ENCODE data around the gene LAMP1. TPM values are rescaled to one million over a fixed set of nuclear protein-coding genes. Genes with fewer than 3 reads are reported as not detected.
"Not testable (repeated sequence)": the region's sequence is repeated elsewhere in the genome, so short reads cannot be mapped to it uniquely, and the experiment has no call there.

LAMP1 gene
- total RNA-seq, 1 donor from 2014 or later: 116 TPM

GRCh38 chr13:113367020-113367560, 70.1 kb downstream of the LAMP1 start:
- Mint-ChIP-seq H3K27me3 (ENCODE audit: low read depth) (peaks cover 3% of the 10 kb centered on the region), H3K4me1 (peaks cover 3% of the 10 kb centered on the region), H3K9me3 (no peaks in the 10 kb centered on the region), H3K4me3 (no peak overlapping the region), H3K27ac (no peak overlapping the region), H3K36me3 (no peaks in the 10 kb centered on the region)
- no peak for TF ChIP-seq CTCF (IDR thresholded peaks at IDR 0.05; ENCODE audit: unreplicated experiment)
- DNase-seq (ENCODE audit: low spot score in 2 of 2, unreplicated experiment in 2 of 2): no peak

- H3K36me3 Mint-ChIP-seq: no peaks in the 10 kb centered on the region
- no peaks in the 10 kb centered on the region for H3K9me3 Mint-ChIP-seq
- no peak for DNase-seq (ENCODE audit: low spot score in 2 of 2, unreplicated experiment in 2 of 2)
- no peak overlapping the region for H3K27ac Mint-ChIP-seq
- TF ChIP-seq CTCF (IDR thresholded peaks at IDR 0.05; ENCODE audit: unreplicated experiment): no peak
- peaks cover under 1% of the 10 kb centered on the region for H3K27me3 Mint-ChIP-seq (ENCODE audit: low read depth)
- H3K4me1 Mint-ChIP-seq: peaks cover under 1% of the 10 kb centered on the region
- H3K4me3 Mint-ChIP-seq: no peak overlapping the region
Measured at GRCh38 chr13:113367771-113368170, 70.7 kb downstream of the LAMP1 start.

- H3K4me1 Mint-ChIP-seq; H3K4me3 Mint-ChIP-seq; H3K36me3 Mint-ChIP-seq; H3K27me3 Mint-ChIP-seq (ENCODE audit: low read depth); DNase-seq (ENCODE audit: low spot score in 2 of 2, unreplicated experiment in 2 of 2); H3K9me3 Mint-ChIP-seq: not testable (repeated sequence)
- peak overlapping the region; percentile 73 for H3K27ac Mint-ChIP-seq
Measured at GRCh38 chr13:113368353-113368752, 71.3 kb downstream of the LAMP1 start.

- DNase-seq (ENCODE audit: low spot score in 2 of 2, unreplicated experiment in 2 of 2): no peak
- no peaks in the 10 kb centered on the region for H3K4me1 Mint-ChIP-seq
Measured at GRCh38 chr13:113369189-113369588, 72.2 kb downstream of the LAMP1 start.

GRCh38 chr13:113369881-113370280, 72.8 kb downstream of the LAMP1 start:
- Mint-ChIP-seq H3K4me3 (no peak overlapping the region), H3K9me3 (no peaks in the 10 kb centered on the region), H3K27me3 (ENCODE audit: low read depth) (peaks cover 8% of the 10 kb centered on the region), H3K4me1 (no peaks in the 10 kb centered on the region), H3K36me3 (no peaks in the 10 kb centered on the region), H3K27ac (no peak overlapping the region)
- DNase-seq (ENCODE audit: low spot score in 2 of 2, unreplicated experiment in 2 of 2): peak in 1 of 2 experiments; percentile 19
- no peak for TF ChIP-seq CTCF (IDR thresholded peaks at IDR 0.05; ENCODE audit: unreplicated experiment)

More at GRCh38 chr13:113369189-113369588, 72.2 kb downstream of the LAMP1 start:
- Mint-ChIP-seq H3K4me3 (no peak overlapping the region), H3K36me3 (no peaks in the 10 kb centered on the region), H3K27me3 (ENCODE audit: low read depth) (peaks cover 2% of the 10 kb centered on the region), H3K9me3 (no peaks in the 10 kb centered on the region), H3K27ac (no peak overlapping the region)
- no peak for TF ChIP-seq CTCF (IDR thresholded peaks at IDR 0.05; ENCODE audit: unreplicated experiment)

GRCh38 chr13:113371061-113371460, 74.0 kb downstream of the LAMP1 start:
- peak in 1 of 2 experiments; percentile 6 for DNase-seq (ENCODE audit: low spot score in 2 of 2, unreplicated experiment in 2 of 2)
- Mint-ChIP-seq H3K27ac (no peak overlapping the region), H3K36me3 (no peaks in the 10 kb centered on the region), H3K4me3 (no peak overlapping the region), H3K9me3 (no peaks in the 10 kb centered on the region), H3K27me3 (ENCODE audit: low read depth) (peaks cover 11% of the 10 kb centered on the region), H3K4me1 (no peaks in the 10 kb centered on the region)
- TF ChIP-seq CTCF (IDR thresholded peaks at IDR 0.05; ENCODE audit: unreplicated experiment): no peak

GRCh38 chr13:113371701-113372100, 74.7 kb downstream of the LAMP1 start:
- not testable (repeated sequence) for H3K4me1 Mint-ChIP-seq, H3K4me3 Mint-ChIP-seq
- H3K27me3 Mint-ChIP-seq (ENCODE audit: low read depth): peaks cover 17% of the 10 kb centered on the region

More at GRCh38 chr13:113371701-113372100, 74.7 kb downstream of the LAMP1 start:
- not testable (repeated sequence) for H3K27ac Mint-ChIP-seq, H3K9me3 Mint-ChIP-seq, H3K36me3 Mint-ChIP-seq
- peak in 1 of 2 experiments; percentile 11 for DNase-seq (ENCODE audit: low spot score in 2 of 2, unreplicated experiment in 2 of 2)

All from mesothelial cell of epicardium (in vitro differentiated cells).